ENCODE data around the gene PPP6R3.

DNA sequence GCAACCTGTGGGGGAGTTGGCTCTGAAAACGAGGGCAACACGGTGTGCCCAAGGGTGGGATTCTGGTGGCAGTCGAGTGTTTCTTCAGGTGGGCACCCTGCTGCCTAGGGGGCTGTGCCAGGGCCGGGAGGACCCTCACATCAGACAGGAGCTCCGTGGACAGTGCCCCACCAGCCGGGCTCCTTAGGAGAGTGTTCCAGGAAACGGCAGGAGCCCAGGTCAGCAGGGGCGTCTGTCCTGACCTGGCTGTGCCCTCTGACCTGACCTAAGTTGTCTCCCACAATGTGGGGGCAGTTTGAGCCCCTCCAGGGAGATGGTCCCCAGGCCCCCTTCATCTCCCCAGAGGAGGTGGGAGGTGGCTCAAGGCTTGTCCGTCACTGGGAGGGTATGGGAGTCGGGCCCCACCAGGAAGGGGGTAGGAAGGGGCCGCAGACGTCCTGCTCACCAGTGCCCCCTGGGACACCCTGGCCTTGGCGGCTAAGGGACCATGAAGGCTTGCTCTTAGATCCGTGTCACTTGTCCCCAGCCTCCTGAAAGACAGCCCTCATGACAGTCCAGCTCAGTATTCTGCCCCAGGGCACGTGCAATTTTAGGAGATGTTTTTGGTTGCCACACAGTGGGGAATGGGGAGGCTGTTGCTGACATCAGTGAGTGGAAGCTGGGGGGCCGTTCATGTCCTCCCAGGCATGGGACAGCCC is 191.6 kb downstream of the PPP6R3 start:
- TF ChIP-seq, protein P1, sequence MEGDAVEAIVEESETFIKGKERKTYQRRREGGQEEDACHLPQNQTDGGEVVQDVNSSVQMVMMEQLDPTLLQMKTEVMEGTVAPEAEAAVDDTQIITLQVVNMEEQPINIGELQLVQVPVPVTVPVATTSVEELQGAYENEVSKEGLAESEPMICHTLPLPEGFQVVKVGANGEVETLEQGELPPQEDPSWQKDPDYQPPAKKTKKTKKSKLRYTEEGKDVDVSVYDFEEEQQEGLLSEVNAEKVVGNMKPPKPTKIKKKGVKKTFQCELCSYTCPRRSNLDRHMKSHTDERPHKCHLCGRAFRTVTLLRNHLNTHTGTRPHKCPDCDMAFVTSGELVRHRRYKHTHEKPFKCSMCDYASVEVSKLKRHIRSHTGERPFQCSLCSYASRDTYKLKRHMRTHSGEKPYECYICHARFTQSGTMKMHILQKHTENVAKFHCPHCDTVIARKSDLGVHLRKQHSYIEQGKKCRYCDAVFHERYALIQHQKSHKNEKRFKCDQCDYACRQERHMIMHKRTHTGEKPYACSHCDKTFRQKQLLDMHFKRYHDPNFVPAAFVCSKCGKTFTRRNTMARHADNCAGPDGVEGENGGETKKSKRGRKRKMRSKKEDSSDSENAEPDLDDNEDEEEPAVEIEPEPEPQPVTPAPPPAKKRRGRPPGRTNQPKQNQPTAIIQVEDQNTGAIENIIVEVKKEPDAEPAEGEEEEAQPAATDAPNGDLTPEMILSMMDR (IDR thresholded peaks at IDR 0.05): no peak
- no peak for TF ChIP-seq POLR2A (IDR thresholded peaks at IDR 0.05)

Data from uterus (tissue), 2 donors.